Stomach (tissue), 4 donors: ENCODE data around the gene GRAP.
"Not testable (repeated sequence)": the region's sequence is repeated elsewhere in the genome, so short reads cannot be mapped to it uniquely, and the experiment has no call there.

Source experiments
- CTCF ChIP-seq, 7 experiments: fragments of 450-650 bp in 4 of 7; fragments of 200-600 bp in 3 of 7; sonication (generic) in 3 of 7; IDR thresholded peaks; one replicate each; pipeline ENCODE4 v1.5.1; 2016 to 2019; ENCODE audit warnings: antibody characterized with exemption in 7 of 7, control low read depth in 2 of 7, mild to moderate bottlenecking in 1 of 7
- EP300 ChIP-seq: sonication (generic); formaldehyde crosslinking; IDR thresholded peaks from one replicate; pipeline ENCODE4 v1.6.1; 2017; ENCODE audit warnings: antibody characterized with exemption
- POLR2AphosphoS5 ChIP-seq, 3 donors: sonication (generic); formaldehyde crosslinking; IDR thresholded peaks; one replicate each; pipeline ENCODE4 v1.6.1; 2016; ENCODE audit warnings: antibody characterized with exemption in 3 of 3

GRCh38 chr17:19088804-19089685 is 42.3 kb upstream of the GRAP start:
- TF ChIP-seq POLR2AphosphoS5 (IDR thresholded peaks at IDR 0.05); CTCF (IDR thresholded peaks at IDR 0.05); EP300: not testable (repeated sequence)
